GM21515 (cell line): Measurements from ENCODE around the gene TMEM120B.

Source experiments
- ATAC-seq: cut with Tn5 transposase; IDR thresholded peaks from one replicate; pipeline ENCODE4 v1.9.1; 2021; ENCODE audit not compliant: unreplicated experiment

Gene TMEM120B

GRCh38 chr12:121770813-121771625 lies 58.5 kb downstream of the TMEM120B start:
- no peak for ATAC-seq

GRCh38 chr12:121773011-121773777 lies 60.6 kb downstream of the TMEM120B start:
- peak; percentile 73 for ATAC-seq

GRCh38 chr12:121774968-121775474 lies 62.5 kb downstream of the TMEM120B start:
- ATAC-seq = no peak

- ATAC-seq = no peak
Measured at GRCh38 chr12:121775501-121775900, 62.9 kb downstream of the TMEM120B start.

- no peak for ATAC-seq
Measured at GRCh38 chr12:121776190-121777098, 63.9 kb downstream of the TMEM120B start.

- ATAC-seq = no peak
Measured at GRCh38 chr12:121778567-121779421, 66.2 kb downstream of the TMEM120B start.

GRCh38 chr12:121779422-121779895 lies 66.9 kb downstream of the TMEM120B start:
- no peak for ATAC-seq

GRCh38 chr12:121780429-121780828 lies 67.9 kb downstream of the TMEM120B start:
- ATAC-seq = no peak

GRCh38 chr12:121781484-121781997 lies 69.0 kb downstream of the TMEM120B start:
- peak; percentile 28 for ATAC-seq

GRCh38 chr12:121781998-121782979 lies 69.7 kb downstream of the TMEM120B start:
- peak; percentile 44 for ATAC-seq

- no peak for ATAC-seq
Measured at GRCh38 chr12:121783766-121784165, 71.2 kb downstream of the TMEM120B start.

- ATAC-seq = no peak
Measured at GRCh38 chr12:121784460-121784859, 71.9 kb downstream of the TMEM120B start.

GRCh38 chr12:121786440-121786825 lies 73.9 kb downstream of the TMEM120B start:
- ATAC-seq = no peak

GRCh38 chr12:121787063-121788025 lies 74.8 kb downstream of the TMEM120B start:
- ATAC-seq = no peak

GRCh38 chr12:121788176-121788818 lies 75.7 kb downstream of the TMEM120B start:
- no peak for ATAC-seq

- ATAC-seq = peak; percentile 17
Measured at GRCh38 chr12:121789233-121789781, 76.8 kb downstream of the TMEM120B start.
